GM10266 (cell line): ENCODE data around the gene TANGO6.

Experiments
- DNase-seq: peaks from one replicate; pipeline ENCODE4 v3.0.0; 2012; ENCODE audit errors: extremely low spot score
- CTCF ChIP-seq: IDR thresholded peaks from 2 replicates; pipeline ENCODE4 v1.5.1; 2012; ENCODE audit warnings: mild to moderate bottlenecking, low read depth; ENCODE audit not compliant: control insufficient read depth, insufficient read depth; ENCODE audit errors: missing control alignments

Gene TANGO6

GRCh38 chr16:69064124-69064763 lies 220.9 kb downstream of the TANGO6 start:
- DNase-seq: no peak
- no peak for TF ChIP-seq CTCF

- DNase-seq: no peak
Observed at GRCh38 chr16:69064764-69065313, 221.5 kb downstream of the TANGO6 start.

GRCh38 chr16:69069504-69069903 lies 226.2 kb downstream of the TANGO6 start:
- TF ChIP-seq CTCF: no peak

More at GRCh38 chr16:69064764-69065313, 221.5 kb downstream of the TANGO6 start:
- TF ChIP-seq CTCF: no peak

GRCh38 chr16:69071036-69071435 lies 227.7 kb downstream of the TANGO6 start:
- TF ChIP-seq CTCF: no peak
- no peak for DNase-seq

More at GRCh38 chr16:69069504-69069903, 226.2 kb downstream of the TANGO6 start:
- DNase-seq: no peak

GRCh38 chr16:69072640-69072974 lies 229.3 kb downstream of the TANGO6 start:
- no peak for DNase-seq
- no peak for TF ChIP-seq CTCF

GRCh38 chr16:69073181-69073702 lies 229.9 kb downstream of the TANGO6 start:
- DNase-seq: no peak
- no peak for TF ChIP-seq CTCF

- TF ChIP-seq CTCF: no peak
- no peak for DNase-seq
Observed at GRCh38 chr16:69077251-69077650, 233.9 kb downstream of the TANGO6 start.
